ENCODE data around the gene CST9. TPM values are rescaled to one million over a fixed set of nuclear protein-coding genes. Genes with fewer than 3 reads are reported as not detected.

The CST9 gene
- total and polyA plus RNA-seq, 2 of the 13 experiments (the other 11 are each of a cell fraction or from before 2014, with no cell fraction given) = 0.07 TPM; not detected in 1

GRCh38 chr20:23628402-23629016 lies 22.8 kb upstream of the CST9 start (continued):
- TF ChIP-seq KLF12 (CRISPR knock-in tag; IDR thresholded peaks at IDR 0.05; ENCODE audit: borderline replicate concordance) = no peak
- TF ChIP-seq ZNF670 (CRISPR knock-in tag; IDR thresholded peaks at IDR 0.05; ENCODE audit: borderline replicate concordance) = no peak
- no peak for TF ChIP-seq NR2F1 (CRISPR knock-in tag; IDR thresholded peaks at IDR 0.05)
- no peak for TF ChIP-seq PRDM15 (CRISPR knock-in tag; IDR thresholded peaks at IDR 0.05)
- TF ChIP-seq ZBTB43 (CRISPR knock-in tag; conservative IDR thresholded peaks at IDR 0.05) = no peak
- no peak for TF ChIP-seq ATF5 (CRISPR knock-in tag; IDR thresholded peaks at IDR 0.05; ENCODE audit: low read depth)
- TF ChIP-seq DNMT1 (CRISPR knock-in tag; IDR thresholded peaks at IDR 0.05) = no peak
- no peak for TF ChIP-seq SSRP1 (CRISPR knock-in tag; IDR thresholded peaks at IDR 0.05)
- TF ChIP-seq ZNF18 (CRISPR knock-in tag; IDR thresholded peaks at IDR 0.05; ENCODE audit: insufficient replicate concordance) = no peak
- no peak for TF ChIP-seq KAT2B (IDR thresholded peaks at IDR 0.05; ENCODE audit: borderline replicate concordance, low read depth, low read length)
- no peak for TF ChIP-seq ZNF337 (CRISPR knock-in tag; IDR thresholded peaks at IDR 0.05; ENCODE audit: borderline replicate concordance, low read depth)
- no peak for TF ChIP-seq RERE (CRISPR knock-in tag; IDR thresholded peaks at IDR 0.05; ENCODE audit: low read depth)
- no peak for TF ChIP-seq PAWR (CRISPR knock-in tag; IDR thresholded peaks at IDR 0.05; ENCODE audit: borderline replicate concordance)
- TF ChIP-seq ZNF749 (CRISPR knock-in tag; IDR thresholded peaks at IDR 0.05; ENCODE audit: borderline replicate concordance) = no peak
- no peak for TF ChIP-seq ZNF589 (CRISPR knock-in tag; conservative IDR thresholded peaks at IDR 0.05)

Measured in HepG2 (cell line).